DND-41 (cell line): ENCODE data around the gene NCF4.

ENCODE experiments used
- ATAC-seq: fragments of 200-7000 bp; cut with Tn5 transposase; 3 replicates; pipeline ENCODE4 v1.9.1; 2021; ENCODE audit warnings: low read depth; ENCODE audit not compliant: insufficient read depth
- DNase-seq: peaks from one replicate; pipeline ENCODE4 v3.0.0-alpha.2; 2020
- H2AFZ ChIP-seq: 2 replicates; pipeline ENCODE4 v1.6.0; 2012; ENCODE audit warnings: low read depth, low read length
- H3K27ac ChIP-seq: 2 replicates; pipeline ENCODE4 v1.5.1; 2012; ENCODE audit warnings: low read length, inconsistent platforms
- H3K27me3 ChIP-seq: fragments of 200-600 bp; sonication (generic); 2 replicates; pipeline ENCODE4 v1.6.0; 2012; ENCODE audit warnings: low read length, mild to moderate bottlenecking, inconsistent platforms; ENCODE audit not compliant: insufficient read depth, poor library complexity
- H3K36me3 ChIP-seq: 2 replicates; pipeline ENCODE4 v1.5.1; 2012; ENCODE audit warnings: low read length, inconsistent platforms; ENCODE audit not compliant: insufficient read depth
- H3K4me1 ChIP-seq: 2 replicates; pipeline ENCODE4 v1.5.1; 2012; ENCODE audit warnings: mild to moderate bottlenecking, low read length; ENCODE audit not compliant: insufficient read depth
- H3K4me2 ChIP-seq: 2 replicates; pipeline ENCODE4 v1.6.0; 2012; ENCODE audit warnings: mild to moderate bottlenecking, moderate library complexity, low read length, inconsistent platforms; ENCODE audit not compliant: insufficient read depth
- H3K4me3 ChIP-seq, 2 experiments: fragments of 200-600 bp in 1 of 2; shearing (Covaris generic) in 1 of 2; 2 replicates each; pipeline ENCODE4 v1.5.1; 2012 to 2016; ENCODE audit warnings: inconsistent platforms in 2 of 2, low read length in 2 of 2, mild to moderate bottlenecking in 2 of 2, low read depth in 1 of 2, moderate library complexity in 1 of 2
- H3K79me2 ChIP-seq: 2 replicates; pipeline ENCODE4 v1.6.0; 2012; ENCODE audit warnings: low read length, inconsistent platforms; ENCODE audit not compliant: insufficient read depth
- H3K9ac ChIP-seq: 2 replicates; pipeline ENCODE4 v1.6.0; 2012; ENCODE audit warnings: low read depth, mild to moderate bottlenecking, inconsistent platforms, low read length, moderate library complexity
- H3K9me3 ChIP-seq: 2 replicates; pipeline ENCODE4 v1.5.1; 2012; ENCODE audit warnings: low read length, moderate library complexity, mild to moderate bottlenecking, inconsistent platforms; ENCODE audit not compliant: insufficient read depth, severe bottlenecking
- H4K20me1 ChIP-seq: 2 replicates; pipeline ENCODE4 v1.6.0; 2012; ENCODE audit warnings: low read length; ENCODE audit not compliant: insufficient read depth
- EZH2 ChIP-seq: IDR thresholded peaks from 3 replicates; pipeline ENCODE4 v1.6.1; 2012; ENCODE audit warnings: borderline replicate concordance, low read depth, mild to moderate bottlenecking, moderate library complexity, low read length, inconsistent platforms; ENCODE audit not compliant: severe bottlenecking
- TF ChIP-seq, protein P1 (sequence below): IDR thresholded peaks from 2 replicates; pipeline ENCODE4 v1.5.1; 2012; ENCODE audit warnings: borderline replicate concordance, low read length, moderate library complexity, mild to moderate bottlenecking; ENCODE audit not compliant: poor library complexity, severe bottlenecking; ENCODE audit errors: extremely low read depth

The NCF4 gene

DNA sequence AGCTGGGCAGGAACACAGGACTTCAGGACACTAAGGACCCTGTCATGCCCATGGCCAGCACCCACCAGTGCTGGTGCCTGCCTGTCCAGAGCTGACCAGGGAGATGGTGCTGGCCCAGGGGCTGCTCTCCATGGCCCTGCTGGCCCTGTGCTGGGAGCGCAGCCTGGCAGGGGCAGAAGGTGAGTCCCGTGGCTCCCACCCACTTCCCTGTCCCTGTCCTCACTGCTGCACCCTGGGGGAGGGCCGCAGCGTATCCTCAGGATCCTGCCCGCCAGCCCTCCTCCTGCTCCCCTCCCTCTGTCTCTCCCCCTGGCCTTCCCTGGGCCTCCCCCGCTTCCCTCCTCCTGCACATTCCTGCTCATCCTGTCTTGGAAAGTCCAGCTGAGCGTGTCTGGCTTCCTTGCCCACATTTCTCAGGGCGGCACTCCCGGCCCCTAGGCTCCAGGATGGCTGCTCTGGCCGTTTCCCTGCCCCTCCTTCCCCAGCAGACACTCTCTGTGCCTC lies 61.4 kb downstream of the NCF4 start:
- H3K9ac ChIP-seq = no peak overlapping the region
- DNase-seq (no peak), ATAC-seq (no peak)
- H3K4me3 ChIP-seq = no peak overlapping the region
- no peak overlapping the region for H2AFZ ChIP-seq
- no peak overlapping the region for H3K4me2 ChIP-seq
- no peaks in the 10 kb centered on the region for H3K79me2 ChIP-seq
- 0 out of 2 replicates have a peak, but pooled peaks cover 8% of the 10 kb centered on the region for H4K20me1 ChIP-seq
- peaks cover 16% of the 10 kb centered on the region for H3K27me3 ChIP-seq
- no peak for TF ChIP-seq EZH2
- TF ChIP-seq, protein P1, sequence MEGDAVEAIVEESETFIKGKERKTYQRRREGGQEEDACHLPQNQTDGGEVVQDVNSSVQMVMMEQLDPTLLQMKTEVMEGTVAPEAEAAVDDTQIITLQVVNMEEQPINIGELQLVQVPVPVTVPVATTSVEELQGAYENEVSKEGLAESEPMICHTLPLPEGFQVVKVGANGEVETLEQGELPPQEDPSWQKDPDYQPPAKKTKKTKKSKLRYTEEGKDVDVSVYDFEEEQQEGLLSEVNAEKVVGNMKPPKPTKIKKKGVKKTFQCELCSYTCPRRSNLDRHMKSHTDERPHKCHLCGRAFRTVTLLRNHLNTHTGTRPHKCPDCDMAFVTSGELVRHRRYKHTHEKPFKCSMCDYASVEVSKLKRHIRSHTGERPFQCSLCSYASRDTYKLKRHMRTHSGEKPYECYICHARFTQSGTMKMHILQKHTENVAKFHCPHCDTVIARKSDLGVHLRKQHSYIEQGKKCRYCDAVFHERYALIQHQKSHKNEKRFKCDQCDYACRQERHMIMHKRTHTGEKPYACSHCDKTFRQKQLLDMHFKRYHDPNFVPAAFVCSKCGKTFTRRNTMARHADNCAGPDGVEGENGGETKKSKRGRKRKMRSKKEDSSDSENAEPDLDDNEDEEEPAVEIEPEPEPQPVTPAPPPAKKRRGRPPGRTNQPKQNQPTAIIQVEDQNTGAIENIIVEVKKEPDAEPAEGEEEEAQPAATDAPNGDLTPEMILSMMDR = no peak
- no peaks in the 10 kb centered on the region for H3K36me3 ChIP-seq
- no peaks in the 10 kb centered on the region for H3K9me3 ChIP-seq
- H3K4me1 ChIP-seq = no peaks in the 10 kb centered on the region
- no peak overlapping the region for H3K27ac ChIP-seq

DNA sequence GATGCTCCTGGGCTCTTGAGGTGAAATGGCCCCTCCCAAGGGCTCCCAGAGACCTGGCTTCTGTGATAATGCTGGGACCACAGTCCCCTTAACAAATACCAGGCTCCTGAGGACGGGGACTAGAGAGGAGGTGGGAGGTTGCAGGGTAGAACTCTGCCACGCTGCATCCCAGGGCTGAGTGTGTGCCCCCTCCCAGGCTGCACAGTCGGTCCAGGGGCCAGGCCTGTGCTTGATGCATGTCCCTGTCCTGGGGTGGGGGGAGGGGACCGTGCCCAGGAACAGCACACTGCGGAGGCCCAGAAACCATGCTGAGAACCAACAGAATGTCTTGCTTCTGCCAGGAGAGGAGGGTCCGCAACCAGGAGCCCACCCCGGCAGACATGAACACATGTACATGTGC lies 61.9 kb downstream of the NCF4 start:
- 0 out of 2 replicates have a peak, but pooled peaks cover 8% of the 10 kb centered on the region for H4K20me1 ChIP-seq
- H3K4me1 ChIP-seq = no peaks in the 10 kb centered on the region
- ATAC-seq (no peak), DNase-seq (no peak)
- no peaks in the 10 kb centered on the region for H3K36me3 ChIP-seq
- H3K4me3 ChIP-seq = no peak overlapping the region
- no peak overlapping the region for H3K27ac ChIP-seq
- no peaks in the 10 kb centered on the region for H3K9me3 ChIP-seq
- H3K9ac ChIP-seq = no peak overlapping the region
- TF ChIP-seq EZH2 = no peak
- TF ChIP-seq, protein P1 = no peak
- peaks cover 16% of the 10 kb centered on the region for H3K27me3 ChIP-seq
- no peak overlapping the region for H2AFZ ChIP-seq
- no peaks in the 10 kb centered on the region for H3K79me2 ChIP-seq
- no peak overlapping the region for H3K4me2 ChIP-seq

DNA sequence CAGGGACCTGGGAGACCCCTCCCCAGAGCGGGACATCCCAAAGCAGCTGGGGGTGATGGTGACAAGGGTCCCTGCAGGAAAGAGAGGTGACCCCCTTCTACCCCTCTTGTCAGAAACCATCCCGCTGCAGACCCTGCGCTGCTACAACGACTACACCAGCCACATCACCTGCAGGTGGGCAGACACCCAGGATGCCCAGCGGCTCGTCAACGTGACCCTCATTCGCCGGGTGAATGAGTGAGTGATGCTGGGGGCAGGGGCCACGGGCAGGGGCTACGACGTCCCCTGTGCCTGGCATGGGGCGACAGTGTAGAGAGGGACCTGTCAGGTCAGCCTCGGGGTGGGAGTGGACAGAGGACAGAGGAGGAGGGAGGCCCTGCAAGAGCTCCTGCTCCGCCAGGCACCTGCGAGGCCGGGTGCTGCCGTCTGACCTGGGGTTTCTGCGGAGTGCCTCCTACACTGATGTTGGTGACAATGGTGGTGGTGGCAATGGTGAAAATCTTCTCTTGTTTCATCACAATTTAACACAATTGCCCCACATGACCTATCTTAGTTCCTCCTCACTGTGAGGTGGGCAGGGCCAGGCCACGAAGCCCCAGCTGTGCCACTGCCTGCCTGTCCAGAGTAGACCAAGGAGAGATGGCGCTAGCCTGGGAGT lies 62.5 kb downstream of the NCF4 start:
- H3K27ac ChIP-seq = no peak overlapping the region
- DNase-seq = no peak
- ATAC-seq = no peak
- H3K79me2 ChIP-seq = no peaks in the 10 kb centered on the region
- no peaks in the 10 kb centered on the region for H3K36me3 ChIP-seq
- H4K20me1 ChIP-seq = 0 out of 2 replicates have a peak, but pooled peaks cover 8% of the 10 kb centered on the region
- H3K4me1 ChIP-seq = no peaks in the 10 kb centered on the region
- peaks cover 16% of the 10 kb centered on the region for H3K27me3 ChIP-seq
- no peak overlapping the region for H3K4me2 ChIP-seq
- no peak overlapping the region for H3K9ac ChIP-seq
- H2AFZ ChIP-seq = no peak overlapping the region
- H3K9me3 ChIP-seq = no peaks in the 10 kb centered on the region
- no peak overlapping the region for H3K4me3 ChIP-seq
- no peak for TF ChIP-seq EZH2
- TF ChIP-seq, protein P1 = no peak
